Activated CD8-positive, alpha-beta memory T cell treated with anti-CD3 and anti-CD28 coated beads, Interleukin-2, amount 50 U/mL, for 24 hours (primary cell): ENCODE data around the gene ERGIC1.
"Not testable (repeated sequence)": the region's sequence is repeated elsewhere in the genome, so short reads cannot be mapped to it uniquely, and the experiment has no call there.

Experiments used
- DNase-seq: peaks from one replicate; pipeline ENCODE4 v3.0.0-alpha.2; 2020; ENCODE audit errors: extremely low read depth

Gene ERGIC1

GRCh38 chr5:172833686-172834414 is at the start of gene ERGIC1:
ERGIC1 (plus strand) TSS chr5:172834251; CDS start chr5:172834414, 163 bp downstream.
- peak; percentile 25 for DNase-seq

- no peak for DNase-seq
These were observed 48.5 kb upstream of the ERGIC1 start for GRCh38 chr5:172785429-172786088.

- DNase-seq, result no peak
These were observed 47.2 kb upstream of the ERGIC1 start for GRCh38 chr5:172786736-172787462.

- DNase-seq, result not testable (repeated sequence)
These were observed 46.5 kb upstream of the ERGIC1 start for GRCh38 chr5:172787538-172787937.

GRCh38 chr5:172788771-172789686 is 45.0 kb upstream of the ERGIC1 start:
- DNase-seq, result no peak

- DNase-seq, result no peak
These were observed 44.2 kb upstream of the ERGIC1 start for GRCh38 chr5:172789687-172790495.

DNA sequence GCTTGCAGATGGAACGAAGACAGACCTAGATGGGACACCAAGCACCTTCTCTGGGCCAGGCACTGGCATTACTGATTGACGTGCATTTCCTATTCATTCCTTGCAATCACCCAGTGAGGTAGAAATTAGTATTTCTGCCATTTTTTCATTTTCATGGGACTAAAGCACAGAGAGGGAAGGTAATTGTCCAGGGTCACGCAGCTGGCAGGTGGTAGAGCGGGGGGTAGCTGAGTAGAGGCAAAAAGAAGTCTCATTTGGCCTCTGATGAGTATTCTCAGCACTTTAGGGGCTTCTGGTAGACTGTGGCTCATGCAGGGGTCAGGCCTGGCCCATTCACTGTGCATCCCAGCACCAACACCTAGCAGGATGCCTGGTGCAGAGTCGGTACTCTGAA is 43.6 kb upstream of the ERGIC1 start:
- DNase-seq, result no peak

DNA sequence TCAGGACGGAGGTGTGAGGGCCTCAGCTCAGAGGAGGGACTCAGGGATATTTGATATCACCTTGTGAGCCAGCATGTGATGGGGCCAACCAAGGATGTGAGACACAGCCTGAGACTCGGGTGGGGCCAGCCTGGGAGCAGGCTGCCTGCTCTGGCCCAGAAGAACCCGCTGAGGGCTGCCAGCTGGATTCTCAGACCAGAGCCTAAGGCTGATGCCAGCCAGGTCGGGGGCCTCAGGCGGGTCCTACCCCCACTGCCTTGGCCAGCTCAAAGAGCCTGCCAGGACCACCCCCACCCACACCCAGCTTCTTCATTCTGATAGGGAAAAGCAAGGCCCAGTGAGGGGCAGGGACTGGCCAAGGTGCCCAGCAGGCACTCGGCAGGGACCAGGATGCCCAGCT is 42.8 kb upstream of the ERGIC1 start:
- DNase-seq, result no peak

DNA sequence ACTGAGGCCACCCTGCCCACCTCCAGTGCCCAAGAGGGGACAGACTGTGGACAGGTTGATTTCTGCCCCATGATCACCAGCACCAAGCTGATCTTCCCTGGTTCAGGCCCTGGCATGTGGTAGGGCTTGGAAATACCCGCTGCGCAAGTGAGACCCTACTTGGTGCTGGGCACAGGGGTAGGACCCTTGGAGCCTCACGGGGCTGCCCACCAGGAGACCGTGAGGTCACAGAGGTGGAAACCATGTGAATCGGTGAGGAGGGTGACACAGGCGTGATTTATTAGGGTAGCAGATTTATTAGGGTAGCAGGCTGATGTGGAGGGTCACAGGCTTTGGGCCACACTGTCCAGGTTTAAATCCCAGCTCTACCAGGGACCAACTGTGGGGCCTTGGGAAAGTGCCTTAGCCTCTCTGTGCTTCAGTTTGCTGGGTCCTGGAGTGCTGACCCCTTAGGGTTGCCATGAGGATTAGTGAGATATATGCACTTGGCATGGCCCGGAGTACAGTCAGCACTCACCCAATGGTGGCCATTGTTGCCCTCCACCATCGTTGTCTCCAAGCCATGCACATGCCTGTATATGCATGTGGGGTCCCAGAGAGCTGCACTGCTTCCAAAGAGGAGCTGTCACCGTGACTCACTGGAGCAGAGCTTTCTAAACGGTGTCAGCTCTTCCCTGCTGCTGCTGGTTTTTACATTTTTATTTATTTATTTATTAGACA is 42.2 kb upstream of the ERGIC1 start:
- no peak for DNase-seq

DNA sequence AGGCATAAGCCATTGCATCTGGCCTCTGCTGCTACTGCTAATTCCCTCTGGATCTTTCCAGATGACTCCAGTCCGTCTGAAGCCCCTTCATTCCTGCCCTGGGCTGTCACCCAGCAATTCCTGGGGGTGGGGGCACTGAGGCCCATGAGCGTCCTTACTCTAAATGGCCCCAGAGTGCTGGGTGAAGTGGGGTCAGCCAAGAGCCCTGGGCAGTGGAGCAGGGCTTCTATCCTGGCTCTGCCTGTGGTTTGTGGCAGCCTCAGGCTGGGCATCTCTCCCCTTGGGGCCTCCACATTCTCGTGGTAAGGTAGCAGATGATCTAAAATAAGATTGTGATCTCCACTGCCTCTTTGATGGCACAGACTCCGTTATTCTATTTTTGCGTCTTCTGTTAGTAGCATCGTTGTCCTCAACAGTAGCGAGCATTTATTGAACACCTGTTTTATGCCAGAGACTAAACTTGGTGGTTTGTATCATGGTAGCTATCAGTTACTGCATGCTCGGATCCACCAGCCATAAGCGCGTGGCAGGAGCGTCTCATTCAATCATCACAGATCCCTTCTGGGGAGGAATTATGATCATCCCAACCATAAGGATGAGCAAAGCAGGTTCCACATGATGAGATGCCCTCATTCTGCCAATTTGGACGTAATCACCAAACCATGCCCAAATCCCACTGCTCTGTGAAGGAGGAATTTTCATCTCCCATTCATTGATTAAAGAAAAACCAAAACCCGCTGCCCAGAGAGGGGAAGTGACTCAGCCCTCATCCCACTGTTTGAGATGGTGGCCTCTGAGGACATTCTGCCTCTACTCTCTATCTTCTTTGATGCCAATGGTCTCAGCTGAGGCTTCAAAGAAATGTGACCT is 41.1 kb upstream of the ERGIC1 start:
- DNase-seq, result no peak

- no peak for DNase-seq
These were observed 40.2 kb upstream of the ERGIC1 start for GRCh38 chr5:172793577-172794488.

DNA sequence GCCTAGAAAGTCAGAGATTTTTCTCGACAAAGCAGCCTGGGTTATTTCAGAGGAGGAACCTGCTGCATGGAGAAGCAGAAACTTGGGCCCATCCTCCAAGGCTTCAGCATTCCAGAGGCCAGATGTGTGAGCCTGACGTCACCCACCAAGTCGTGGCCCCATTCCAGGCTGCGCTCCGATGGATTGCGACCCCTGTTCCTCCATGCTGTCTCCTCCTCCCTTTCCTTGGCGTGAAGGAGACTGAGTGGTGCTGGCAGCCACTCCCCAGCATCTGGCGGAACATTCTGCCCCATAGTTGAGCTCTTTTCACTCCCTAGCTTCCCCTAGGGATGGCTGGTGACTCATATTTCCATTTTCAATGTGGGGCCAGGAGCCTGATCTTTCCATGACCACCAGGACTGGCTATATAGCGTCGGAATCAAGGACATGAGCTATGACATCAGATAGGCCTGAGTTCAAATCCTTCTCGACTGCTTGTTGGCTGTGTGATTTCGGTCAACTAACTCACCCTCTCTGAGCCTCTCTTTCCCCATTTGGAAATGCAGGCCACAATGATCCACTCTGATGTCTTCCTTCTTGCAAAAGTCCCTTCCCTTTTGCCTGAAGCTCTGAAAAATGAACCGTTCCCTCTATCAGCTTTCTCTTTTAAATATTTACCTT is 38.6 kb upstream of the ERGIC1 start:
- no peak for DNase-seq

DNA sequence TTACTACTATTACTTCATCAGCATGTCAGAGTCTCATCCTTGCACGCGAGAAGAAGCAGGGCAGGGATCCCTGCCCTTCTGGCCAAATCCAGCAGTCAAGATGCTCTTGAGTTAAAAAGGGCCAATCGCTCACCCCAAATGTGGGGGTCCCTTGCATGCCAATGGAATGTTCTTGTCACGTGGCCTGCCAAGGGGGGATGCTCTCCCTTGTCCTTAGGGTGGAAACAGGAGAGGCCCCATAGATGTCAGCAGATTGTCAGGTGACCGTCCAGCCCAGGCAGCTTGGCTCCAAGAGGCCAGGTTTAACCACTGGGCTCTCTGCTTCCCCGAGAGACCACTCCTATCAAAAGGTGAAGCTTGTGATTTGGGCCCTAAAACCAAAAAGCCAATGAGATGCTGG is 37.7 kb upstream of the ERGIC1 start:
- DNase-seq, result no peak

DNA sequence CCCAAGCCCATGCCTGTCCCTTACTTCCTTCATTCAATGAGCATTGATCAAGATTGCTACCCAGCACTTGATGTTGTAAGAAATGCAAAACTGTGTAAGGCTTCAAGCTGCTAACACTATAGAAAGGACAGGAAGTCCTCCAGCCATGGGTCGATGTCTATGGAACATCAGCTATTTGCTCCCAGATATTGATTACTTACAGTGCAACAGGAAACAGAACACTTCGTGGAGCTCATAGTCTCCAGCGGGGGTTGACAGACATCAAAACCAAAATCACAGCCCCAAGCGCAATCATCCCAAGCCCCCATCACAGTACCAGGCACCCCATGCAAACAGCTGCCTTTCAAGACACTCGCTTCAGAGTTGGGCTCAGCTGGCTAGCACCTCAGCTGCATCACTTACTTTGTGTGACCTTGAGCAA is 36.3 kb upstream of the ERGIC1 start:
- DNase-seq, result no peak

GRCh38 chr5:172798422-172799215 is 35.4 kb upstream of the ERGIC1 start:
- no peak for DNase-seq

GRCh38 chr5:172799416-172799815 is 34.6 kb upstream of the ERGIC1 start:
- DNase-seq, result no peak

DNA sequence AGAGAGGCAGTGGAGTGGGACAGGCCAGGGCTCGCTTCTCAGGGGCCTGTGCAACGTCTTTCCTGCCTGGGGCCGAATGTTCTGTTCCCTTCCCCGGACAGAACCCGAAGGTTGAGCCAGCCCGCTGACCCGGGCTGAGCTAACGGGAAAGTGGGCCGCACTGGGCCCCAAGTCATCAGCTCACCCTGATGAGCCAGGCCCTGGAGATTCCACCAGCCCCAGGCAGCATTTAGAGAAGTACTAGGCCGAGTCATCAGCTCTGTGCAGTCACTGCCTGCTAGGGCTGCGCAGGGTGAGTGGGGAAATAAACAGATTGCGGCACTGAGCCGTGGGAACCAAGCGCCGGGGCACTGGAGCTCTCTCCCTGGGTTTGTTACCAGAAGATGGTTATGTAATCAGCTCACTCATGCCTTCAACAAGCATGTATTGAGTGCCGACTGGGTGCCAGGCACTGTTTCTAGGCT is 33.9 kb upstream of the ERGIC1 start:
- no peak for DNase-seq
